GM12878 (cell line): ENCODE data around the gene ELMO3. TPM values are rescaled to one million over a fixed set of nuclear protein-coding genes. Genes with fewer than 3 reads are reported as not detected.

Experiments
- ASH2L ChIP-seq: fragments of 300-600, 200-600 bp; sonication (generic); IDR thresholded peaks from 2 replicates; pipeline ENCODE4 v1.6.1; 2017; ENCODE audit warnings: low read depth, mild to moderate bottlenecking, borderline replicate concordance
- BCL11A ChIP-seq: IDR thresholded peaks from 2 replicates; pipeline ENCODE4 v1.6.1; 2011; ENCODE audit warnings: low read depth, low read length
- CHD2 ChIP-seq: IDR thresholded peaks from 2 replicates; pipeline ENCODE4 v1.6.1; 2011; ENCODE audit warnings: low read depth, low read length, improper control_type of control experiment, borderline replicate concordance
- CTCF ChIP-seq, 3 experiments: IDR thresholded peaks in 2 of 3; conservative IDR thresholded peaks in 1 of 3; 2 replicates each; pipeline ENCODE4 v1.5.1; 2011; ENCODE audit warnings: low read depth in 3 of 3, low read length in 3 of 3, mild to moderate bottlenecking in 3 of 3, control low read depth in 2 of 3, moderate library complexity in 2 of 3, inconsistent platforms in 1 of 3, mixed read lengths in 1 of 3; ENCODE audit not compliant: control insufficient read depth in 2 of 3, insufficient read depth in 1 of 3; ENCODE audit errors: extremely low read depth in 1 of 3
- DPF2 ChIP-seq: fragments of 450-650 bp; IDR thresholded peaks from 2 replicates; pipeline ENCODE4 v1.6.1; 2017; ENCODE audit warnings: mild to moderate bottlenecking
- ESRRA ChIP-seq: IDR thresholded peaks from 2 replicates; pipeline ENCODE4 v1.6.1; 2012; ENCODE audit warnings: mild to moderate bottlenecking, low read length, improper control_type of control experiment
- GATAD2B ChIP-seq: fragments of 450-650 bp; conservative IDR thresholded peaks from 2 replicates; pipeline ENCODE4 v1.6.1; 2017; ENCODE audit warnings: low read depth, mild to moderate bottlenecking, moderate library complexity
- HCFC1 ChIP-seq: fragments of 150-350 bp; IDR thresholded peaks from 2 replicates; pipeline ENCODE4 v1.6.1; 2014; ENCODE audit warnings: low read length
- HDAC2 ChIP-seq: fragments of 200-600 bp; sonication (generic); IDR thresholded peaks from 2 replicates; pipeline ENCODE4 v1.6.1; 2017
- MTA2 ChIP-seq: fragments of 450-650 bp; IDR thresholded peaks from 2 replicates; pipeline ENCODE4 v1.6.1; 2016; ENCODE audit warnings: low read depth, mild to moderate bottlenecking, moderate library complexity
- NFYA ChIP-seq: IDR thresholded peaks from 2 replicates; pipeline ENCODE4 v1.6.1; 2011; ENCODE audit warnings: low read depth, mild to moderate bottlenecking, low read length, improper control_type of control experiment, borderline replicate concordance
- NR2F1 ChIP-seq: fragments of 450-650 bp; conservative IDR thresholded peaks from 2 replicates; pipeline ENCODE4 v1.6.1; 2017; ENCODE audit warnings: mild to moderate bottlenecking
- RAD21 ChIP-seq: IDR thresholded peaks from 2 replicates; pipeline ENCODE4 v1.6.1; 2011; ENCODE audit warnings: mild to moderate bottlenecking, low read depth, low read length, moderate library complexity; ENCODE audit not compliant: insufficient read depth
- RAD51 ChIP-seq: fragments of 450-650 bp; IDR thresholded peaks from 2 replicates; pipeline ENCODE4 v1.6.1; 2016; ENCODE audit warnings: moderate library complexity, mild to moderate bottlenecking, inconsistent platforms
- RELA ChIP-seq: fragments of 450-650 bp; IDR thresholded peaks from 2 replicates; pipeline ENCODE4 v1.8.0; 2014; ENCODE audit warnings: borderline replicate concordance; ENCODE audit not compliant: partially characterized antibody
- RFX5 ChIP-seq: IDR thresholded peaks from 2 replicates; pipeline ENCODE4 v1.6.1; 2011; ENCODE audit warnings: low read depth, low read length, improper control_type of control experiment
- SPI1 ChIP-seq: IDR thresholded peaks from 2 replicates; pipeline ENCODE4 v1.6.1; 2011; ENCODE audit warnings: low read depth, mild to moderate bottlenecking, low read length, moderate library complexity, borderline replicate concordance; ENCODE audit not compliant: insufficient read depth
- SREBF2 ChIP-seq: IDR thresholded peaks from 2 replicates; pipeline ENCODE4 v1.6.1; 2012; ENCODE audit warnings: mild to moderate bottlenecking, low read length
- YY1 ChIP-seq: IDR thresholded peaks from 2 replicates; pipeline ENCODE4 v1.6.1; 2011; ENCODE audit warnings: low read depth, mild to moderate bottlenecking, low read length
- ZNF622 ChIP-seq: fragments of 450-650 bp; IDR thresholded peaks from 2 replicates; pipeline ENCODE4 v1.6.1; 2017; ENCODE audit warnings: mild to moderate bottlenecking, inconsistent platforms
- polyA plus RNA-seq, 11 experiments: library from polyadenylated mRNA; depleted of rRNA in 4 of 11; unstranded in 6 of 11; stranded (reverse) in 5 of 11; fragments of >200 nt; fragmentation: Nextera tagmentation in 4 of 11; fragmentation: Illumina TruSeq in 1 of 11; extraction: Ambion mirVana in 4 of 11; extraction: Trizol in 1 of 11; gene quantifications; 1 replicate in 1 of 11; 2 replicates in 10 of 11; pipeline versions ENCODE4 v1.2.1 to v1.2.3, GENCODE V29; 2011 to 2016; ENCODE audit warnings: inconsistent platforms in 2 of 11, missing spikeins in 2 of 11, low read depth in 1 of 11
- total RNA-seq, 4 experiments: library from RNA; depleted of rRNA in 3 of 4; stranded (reverse); fragments of >200 nt in 3 of 4; fragmentation: Illumina TruSeq in 1 of 4; extraction: Trizol in 1 of 4; gene quantifications; 2 replicates each; pipeline versions ENCODE4 v1.2.1 to v1.2.3, GENCODE V29; 2013 to 2021
- TF ChIP-seq, protein P1 (sequence below): fragments of 450-650 bp; IDR thresholded peaks from 2 replicates; pipeline ENCODE4 v1.6.1; 2017; ENCODE audit warnings: borderline replicate concordance
- TF ChIP-seq, protein P2 (sequence below): IDR thresholded peaks from 2 replicates; pipeline ENCODE4 v1.6.1; 2012; ENCODE audit warnings: low read depth, low read length, improper control_type of control experiment
- TF ChIP-seq, protein P3 (sequence below): fragments of 450-650 bp; conservative IDR thresholded peaks from 2 replicates; pipeline ENCODE4 v1.6.1; 2017; ENCODE audit warnings: mild to moderate bottlenecking, moderate library complexity
- TF ChIP-seq, protein P4 (sequence below): IDR thresholded peaks from 2 replicates; pipeline ENCODE4 v1.6.1; 2012; ENCODE audit warnings: low read depth, low read length, improper control_type of control experiment
- TF ChIP-seq, protein P5 (sequence below): IDR thresholded peaks from 2 replicates; pipeline ENCODE4 v1.6.1; 2011; ENCODE audit warnings: low read depth, mild to moderate bottlenecking, low read length, moderate library complexity, borderline replicate concordance; ENCODE audit errors: extremely low read depth

Gene ELMO3
- total and polyA plus RNA-seq, 10 of the 15 experiments (the other 5 are each of a cell fraction or from before 2014, with no cell fraction given), result 0.05 to 4.7 (median 0.96) TPM; not detected in 1

DNA sequence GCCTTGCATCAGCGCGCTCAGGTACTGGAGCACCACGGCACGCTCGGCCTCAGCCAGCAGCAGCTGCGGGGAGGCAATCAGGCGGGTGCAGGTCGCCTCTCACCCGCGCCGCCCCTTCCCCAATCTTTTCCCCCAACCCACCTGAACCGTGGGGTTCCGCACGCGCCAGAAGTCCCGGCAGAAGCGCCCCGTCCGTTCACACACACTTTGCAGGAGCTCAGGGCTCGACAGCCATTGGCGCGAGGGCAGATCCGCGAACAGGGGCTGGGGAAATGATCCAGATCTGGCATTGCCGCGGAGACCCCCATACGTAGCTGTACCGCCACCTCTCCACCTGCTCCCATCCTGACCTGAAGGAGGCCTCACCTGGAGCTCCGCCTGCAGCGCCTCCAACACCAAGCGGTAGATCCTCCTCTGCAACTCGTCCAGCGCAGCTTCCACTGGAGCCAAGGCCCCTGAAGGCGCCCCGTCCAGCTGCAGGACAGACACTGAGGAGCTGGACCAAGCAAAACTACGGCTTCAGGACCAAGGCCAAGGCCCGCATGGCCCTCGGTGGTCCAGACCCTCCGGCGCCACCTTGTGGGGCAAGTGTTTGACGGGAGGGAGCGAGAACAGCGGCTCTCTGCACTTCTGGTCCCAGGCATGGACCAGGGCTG is 13.8 kb upstream of the ELMO3 start (continued):
- TF ChIP-seq, protein P1, sequence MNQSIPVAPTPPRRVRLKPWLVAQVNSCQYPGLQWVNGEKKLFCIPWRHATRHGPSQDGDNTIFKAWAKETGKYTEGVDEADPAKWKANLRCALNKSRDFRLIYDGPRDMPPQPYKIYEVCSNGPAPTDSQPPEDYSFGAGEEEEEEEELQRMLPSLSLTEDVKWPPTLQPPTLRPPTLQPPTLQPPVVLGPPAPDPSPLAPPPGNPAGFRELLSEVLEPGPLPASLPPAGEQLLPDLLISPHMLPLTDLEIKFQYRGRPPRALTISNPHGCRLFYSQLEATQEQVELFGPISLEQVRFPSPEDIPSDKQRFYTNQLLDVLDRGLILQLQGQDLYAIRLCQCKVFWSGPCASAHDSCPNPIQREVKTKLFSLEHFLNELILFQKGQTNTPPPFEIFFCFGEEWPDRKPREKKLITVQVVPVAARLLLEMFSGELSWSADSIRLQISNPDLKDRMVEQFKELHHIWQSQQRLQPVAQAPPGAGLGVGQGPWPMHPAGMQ, result no peak
- no peak for TF ChIP-seq RFX5
- TF ChIP-seq NFYA, result no peak
- peak; percentile 73 to 90 (median 88) for TF ChIP-seq CTCF (IDR thresholded peaks at IDR 0.05 in 2 of 3, conservative IDR thresholded peaks at IDR 0.05 in 1 of 3; ENCODE audit: control insufficient read depth in 2 of 3, extremely low read depth in 1 of 3, insufficient read depth in 1 of 3, low read depth in 3 of 3, low read length in 3 of 3)
- TF ChIP-seq ZNF622, result no peak
- TF ChIP-seq SPI1, result no peak
- peak; percentile 79 for TF ChIP-seq RAD21
- no peak for TF ChIP-seq GATAD2B
- TF ChIP-seq CHD2, result 0 out of 2 replicates have a peak, but pooled peaks have one; percentile 21
- no peak for TF ChIP-seq BCL11A
- peak; percentile 83 for TF ChIP-seq YY1
- TF ChIP-seq HCFC1, result no peak; the same call in 1 of the 2 replicates
- TF ChIP-seq, protein P2, sequence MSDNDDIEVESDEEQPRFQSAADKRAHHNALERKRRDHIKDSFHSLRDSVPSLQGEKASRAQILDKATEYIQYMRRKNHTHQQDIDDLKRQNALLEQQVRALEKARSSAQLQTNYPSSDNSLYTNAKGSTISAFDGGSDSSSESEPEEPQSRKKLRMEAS, result peak; percentile 86
- no peak for TF ChIP-seq MTA2
- no peak for TF ChIP-seq RELA
- TF ChIP-seq, protein P3, sequence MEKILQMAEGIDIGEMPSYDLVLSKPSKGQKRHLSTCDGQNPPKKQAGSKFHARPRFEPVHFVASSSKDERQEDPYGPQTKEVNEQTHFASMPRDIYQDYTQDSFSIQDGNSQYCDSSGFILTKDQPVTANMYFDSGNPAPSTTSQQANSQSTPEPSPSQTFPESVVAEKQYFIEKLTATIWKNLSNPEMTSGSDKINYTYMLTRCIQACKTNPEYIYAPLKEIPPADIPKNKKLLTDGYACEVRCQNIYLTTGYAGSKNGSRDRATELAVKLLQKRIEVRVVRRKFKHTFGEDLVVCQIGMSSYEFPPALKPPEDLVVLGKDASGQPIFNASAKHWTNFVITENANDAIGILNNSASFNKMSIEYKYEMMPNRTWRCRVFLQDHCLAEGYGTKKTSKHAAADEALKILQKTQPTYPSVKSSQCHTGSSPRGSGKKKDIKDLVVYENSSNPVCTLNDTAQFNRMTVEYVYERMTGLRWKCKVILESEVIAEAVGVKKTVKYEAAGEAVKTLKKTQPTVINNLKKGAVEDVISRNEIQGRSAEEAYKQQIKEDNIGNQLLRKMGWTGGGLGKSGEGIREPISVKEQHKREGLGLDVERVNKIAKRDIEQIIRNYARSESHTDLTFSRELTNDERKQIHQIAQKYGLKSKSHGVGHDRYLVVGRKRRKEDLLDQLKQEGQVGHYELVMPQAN, result peak; percentile 73; the same call in 1 of the 2 replicates
- no peak for TF ChIP-seq SREBF2
- no peak for TF ChIP-seq ASH2L
- TF ChIP-seq, protein P4, sequence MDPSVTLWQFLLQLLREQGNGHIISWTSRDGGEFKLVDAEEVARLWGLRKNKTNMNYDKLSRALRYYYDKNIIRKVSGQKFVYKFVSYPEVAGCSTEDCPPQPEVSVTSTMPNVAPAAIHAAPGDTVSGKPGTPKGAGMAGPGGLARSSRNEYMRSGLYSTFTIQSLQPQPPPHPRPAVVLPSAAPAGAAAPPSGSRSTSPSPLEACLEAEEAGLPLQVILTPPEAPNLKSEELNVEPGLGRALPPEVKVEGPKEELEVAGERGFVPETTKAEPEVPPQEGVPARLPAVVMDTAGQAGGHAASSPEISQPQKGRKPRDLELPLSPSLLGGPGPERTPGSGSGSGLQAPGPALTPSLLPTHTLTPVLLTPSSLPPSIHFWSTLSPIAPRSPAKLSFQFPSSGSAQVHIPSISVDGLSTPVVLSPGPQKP, result no peak
- TF ChIP-seq, protein P5, sequence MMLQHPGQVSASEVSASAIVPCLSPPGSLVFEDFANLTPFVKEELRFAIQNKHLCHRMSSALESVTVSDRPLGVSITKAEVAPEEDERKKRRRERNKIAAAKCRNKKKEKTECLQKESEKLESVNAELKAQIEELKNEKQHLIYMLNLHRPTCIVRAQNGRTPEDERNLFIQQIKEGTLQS, result no peak
- TF ChIP-seq RAD51, result no peak
- no peak for TF ChIP-seq HDAC2
- no peak for TF ChIP-seq NR2F1
- TF ChIP-seq ESRRA, result no peak
- no peak for TF ChIP-seq DPF2
